Panc1 (cell line): Measurements from ENCODE around the gene MMP24OS.

Experiments used
- CTCF ChIP-seq: fragments of 450-650 bp; IDR thresholded peaks from 2 replicates; pipeline ENCODE4 v1.5.1; 2017; ENCODE audit warnings: mild to moderate bottlenecking
- POLR2AphosphoS5 ChIP-seq: IDR thresholded peaks from 2 replicates; pipeline ENCODE4 v1.6.1; 2012; ENCODE audit warnings: mild to moderate bottlenecking, low read depth, low read length, moderate library complexity
- REST ChIP-seq, 2 experiments: IDR thresholded peaks; 2 replicates each; pipeline ENCODE4 v1.6.1; 2011 to 2012; ENCODE audit warnings: low read depth in 2 of 2, control low read depth in 1 of 2, low read length in 1 of 2, mild to moderate bottlenecking in 1 of 2, moderate library complexity in 1 of 2; ENCODE audit not compliant: insufficient read depth in 1 of 2

GRCh38 chr20:35279533-35280174 lies 1.7 kb upstream of the MMP24OS start:
- TF ChIP-seq CTCF (no peak), POLR2AphosphoS5 (no peak), REST (IDR thresholded peaks at IDR 0.05; ENCODE audit: insufficient read depth in 1 of 2, low read depth in 2 of 2, low read length in 1 of 2) (no peak)
